ENCODE measurements around the gene RIC1.
"Not testable (repeated sequence)": the region's sequence is repeated elsewhere in the genome, so short reads cannot be mapped to it uniquely, and the experiment has no call there.

Gene RIC1

GRCh38 chr9:5662804-5663203 lies 33.9 kb downstream of the RIC1 start:
- H3K27ac ChIP-seq (ENCODE audit: low read depth, low read length); H3K9me3 ChIP-seq (ENCODE audit: control insufficient read depth in 1 of 2, low read length in 2 of 2); H3K9ac ChIP-seq (ENCODE audit: low read depth in 1 of 2, low read length in 2 of 2); H3K4me3 ChIP-seq (ENCODE audit: low read depth in 1 of 2, low read length in 2 of 2); H3K4me1 ChIP-seq (ENCODE audit: control insufficient read depth in 1 of 2, insufficient read depth in 2 of 2, low read length in 2 of 2); H3K27me3 ChIP-seq (ENCODE audit: control insufficient read depth in 1 of 2, insufficient read depth in 2 of 2, low read length in 2 of 2): not testable (repeated sequence)
- peaks cover 0 to 10% of the 10 kb centered on the region in 2 donors for H3K36me3 ChIP-seq (ENCODE audit: control insufficient read depth in 1 of 2, insufficient read depth in 2 of 2, low read length in 2 of 2)

- H3K27ac ChIP-seq (ENCODE audit: low read depth, low read length), result no peak overlapping the region
- H3K36me3 ChIP-seq (ENCODE audit: control insufficient read depth in 1 of 2, insufficient read depth in 2 of 2, low read length in 2 of 2), result peaks cover 0 to 7% of the 10 kb centered on the region in 2 donors
- H3K4me3 ChIP-seq (ENCODE audit: low read depth in 1 of 2, low read length in 2 of 2), result no peak overlapping the region
- H3K9ac ChIP-seq (ENCODE audit: low read depth in 1 of 2, low read length in 2 of 2), result no peak overlapping the region
- H3K9me3 ChIP-seq (ENCODE audit: control insufficient read depth in 1 of 2, low read length in 2 of 2), result peaks cover 5 to 7% of the 10 kb centered on the region in 2 donors
- no peaks in the 10 kb centered on the region for H3K4me1 ChIP-seq (ENCODE audit: control insufficient read depth in 1 of 2, insufficient read depth in 2 of 2, low read length in 2 of 2)
- no peaks in the 10 kb centered on the region for H3K27me3 ChIP-seq (ENCODE audit: control insufficient read depth in 1 of 2, insufficient read depth in 2 of 2, low read length in 2 of 2)
Measured at GRCh38 chr9:5665059-5665458, 36.2 kb downstream of the RIC1 start.

- Histone ChIP-seq H3K36me3 (ENCODE audit: control insufficient read depth in 1 of 2, insufficient read depth in 2 of 2, low read length in 2 of 2) (peaks cover 0 to 4% of the 10 kb centered on the region in 2 donors), H3K27ac (ENCODE audit: low read depth, low read length) (no peak overlapping the region)
Measured at GRCh38 chr9:5667391-5667790, 38.5 kb downstream of the RIC1 start.

GRCh38 chr9:5670079-5670478 lies 41.2 kb downstream of the RIC1 start:
- H3K9ac ChIP-seq (ENCODE audit: low read depth in 1 of 2, low read length in 2 of 2), result no peak overlapping the region
- H3K9me3 ChIP-seq (ENCODE audit: control insufficient read depth in 1 of 2, low read length in 2 of 2), result peaks cover 5% of the 10 kb centered on the region in 2 donors
- no peak overlapping the region for H3K4me3 ChIP-seq (ENCODE audit: low read depth in 1 of 2, low read length in 2 of 2)
- no peaks in the 10 kb centered on the region for H3K27me3 ChIP-seq (ENCODE audit: control insufficient read depth in 1 of 2, insufficient read depth in 2 of 2, low read length in 2 of 2)
- H3K27ac ChIP-seq (ENCODE audit: low read depth, low read length), result no peak overlapping the region
- peaks cover 0 to 4% of the 10 kb centered on the region in 2 donors for H3K36me3 ChIP-seq (ENCODE audit: control insufficient read depth in 1 of 2, insufficient read depth in 2 of 2, low read length in 2 of 2)
- no peaks in the 10 kb centered on the region for H3K4me1 ChIP-seq (ENCODE audit: control insufficient read depth in 1 of 2, insufficient read depth in 2 of 2, low read length in 2 of 2)

More at GRCh38 chr9:5667391-5667790, 38.5 kb downstream of the RIC1 start:
- H3K9me3 ChIP-seq (ENCODE audit: control insufficient read depth in 1 of 2, low read length in 2 of 2), result peaks cover 7 to 11% of the 10 kb centered on the region in 2 donors
- no peak overlapping the region for H3K4me3 ChIP-seq (ENCODE audit: low read depth in 1 of 2, low read length in 2 of 2)
- no peaks in the 10 kb centered on the region for H3K4me1 ChIP-seq (ENCODE audit: control insufficient read depth in 1 of 2, insufficient read depth in 2 of 2, low read length in 2 of 2)
- no peaks in the 10 kb centered on the region for H3K27me3 ChIP-seq (ENCODE audit: control insufficient read depth in 1 of 2, insufficient read depth in 2 of 2, low read length in 2 of 2)
- H3K9ac ChIP-seq (ENCODE audit: low read depth in 1 of 2, low read length in 2 of 2), result no peak overlapping the region

GRCh38 chr9:5671711-5672353 lies 42.9 kb downstream of the RIC1 start:
- no peaks in the 10 kb centered on the region for H3K27me3 ChIP-seq (ENCODE audit: control insufficient read depth in 1 of 2, insufficient read depth in 2 of 2, low read length in 2 of 2)
- no peaks in the 10 kb centered on the region for H3K4me1 ChIP-seq (ENCODE audit: control insufficient read depth in 1 of 2, insufficient read depth in 2 of 2, low read length in 2 of 2)
- no peak overlapping the region for H3K4me3 ChIP-seq (ENCODE audit: low read depth in 1 of 2, low read length in 2 of 2)
- H3K27ac ChIP-seq (ENCODE audit: low read depth, low read length), result no peak overlapping the region
- H3K36me3 ChIP-seq (ENCODE audit: control insufficient read depth in 1 of 2, insufficient read depth in 2 of 2, low read length in 2 of 2), result no peaks in the 10 kb centered on the region
- H3K9ac ChIP-seq (ENCODE audit: low read depth in 1 of 2, low read length in 2 of 2), result no peak overlapping the region
- H3K9me3 ChIP-seq (ENCODE audit: control insufficient read depth in 1 of 2, low read length in 2 of 2), result peaks cover 5% of the 10 kb centered on the region in 2 donors

- H3K27ac ChIP-seq (ENCODE audit: low read depth, low read length); H3K9me3 ChIP-seq (ENCODE audit: control insufficient read depth in 1 of 2, low read length in 2 of 2); H3K4me3 ChIP-seq (ENCODE audit: low read depth in 1 of 2, low read length in 2 of 2); H3K9ac ChIP-seq (ENCODE audit: low read depth in 1 of 2, low read length in 2 of 2); H3K27me3 ChIP-seq (ENCODE audit: control insufficient read depth in 1 of 2, insufficient read depth in 2 of 2, low read length in 2 of 2); H3K4me1 ChIP-seq (ENCODE audit: control insufficient read depth in 1 of 2, insufficient read depth in 2 of 2, low read length in 2 of 2); H3K36me3 ChIP-seq (ENCODE audit: control insufficient read depth in 1 of 2, insufficient read depth in 2 of 2, low read length in 2 of 2): not testable (repeated sequence)
Measured at GRCh38 chr9:5675046-5675445, 46.1 kb downstream of the RIC1 start.

- not testable (repeated sequence) for H3K27me3 ChIP-seq (ENCODE audit: control insufficient read depth in 1 of 2, insufficient read depth in 2 of 2, low read length in 2 of 2); H3K4me3 ChIP-seq (ENCODE audit: low read depth in 1 of 2, low read length in 2 of 2); H3K36me3 ChIP-seq (ENCODE audit: control insufficient read depth in 1 of 2, insufficient read depth in 2 of 2, low read length in 2 of 2); H3K9me3 ChIP-seq (ENCODE audit: control insufficient read depth in 1 of 2, low read length in 2 of 2); H3K9ac ChIP-seq (ENCODE audit: low read depth in 1 of 2, low read length in 2 of 2); H3K27ac ChIP-seq (ENCODE audit: low read depth, low read length); H3K4me1 ChIP-seq (ENCODE audit: control insufficient read depth in 1 of 2, insufficient read depth in 2 of 2, low read length in 2 of 2)
Measured at GRCh38 chr9:5683591-5683990, 54.7 kb downstream of the RIC1 start.

GRCh38 chr9:5684101-5684500 lies 55.2 kb downstream of the RIC1 start:
- H3K27me3 ChIP-seq (ENCODE audit: control insufficient read depth in 1 of 2, insufficient read depth in 2 of 2, low read length in 2 of 2), result no peaks in the 10 kb centered on the region
- H3K4me1 ChIP-seq (ENCODE audit: control insufficient read depth in 1 of 2, insufficient read depth in 2 of 2, low read length in 2 of 2), result no peaks in the 10 kb centered on the region
- H3K4me3 ChIP-seq (ENCODE audit: low read depth in 1 of 2, low read length in 2 of 2), result no peak overlapping the region
- H3K36me3 ChIP-seq (ENCODE audit: control insufficient read depth in 1 of 2, insufficient read depth in 2 of 2, low read length in 2 of 2), result no peaks in the 10 kb centered on the region
- no peak overlapping the region for H3K27ac ChIP-seq (ENCODE audit: low read depth, low read length)
- no peak overlapping the region for H3K9ac ChIP-seq (ENCODE audit: low read depth in 1 of 2, low read length in 2 of 2)
- H3K9me3 ChIP-seq (ENCODE audit: control insufficient read depth in 1 of 2, low read length in 2 of 2), result peaks cover 0 to 2% of the 10 kb centered on the region in 2 donors

GRCh38 chr9:5688109-5688508 lies 59.2 kb downstream of the RIC1 start:
- H3K9ac ChIP-seq (ENCODE audit: low read depth in 1 of 2, low read length in 2 of 2), result no peak overlapping the region
- H3K9me3 ChIP-seq (ENCODE audit: control insufficient read depth in 1 of 2, low read length in 2 of 2), result peaks cover 0 to 2% of the 10 kb centered on the region in 2 donors
- no peak overlapping the region for H3K4me3 ChIP-seq (ENCODE audit: low read depth in 1 of 2, low read length in 2 of 2)
- H3K36me3 ChIP-seq (ENCODE audit: control insufficient read depth in 1 of 2, insufficient read depth in 2 of 2, low read length in 2 of 2), result no peaks in the 10 kb centered on the region
- no peaks in the 10 kb centered on the region for H3K4me1 ChIP-seq (ENCODE audit: control insufficient read depth in 1 of 2, insufficient read depth in 2 of 2, low read length in 2 of 2)
- H3K27ac ChIP-seq (ENCODE audit: low read depth, low read length), result no peak overlapping the region
- no peaks in the 10 kb centered on the region for H3K27me3 ChIP-seq (ENCODE audit: control insufficient read depth in 1 of 2, insufficient read depth in 2 of 2, low read length in 2 of 2)

GRCh38 chr9:5690278-5690677 lies 61.4 kb downstream of the RIC1 start:
- Histone ChIP-seq H3K4me1 (ENCODE audit: control insufficient read depth in 1 of 2, insufficient read depth in 2 of 2, low read length in 2 of 2) (no peaks in the 10 kb centered on the region), H3K27me3 (ENCODE audit: control insufficient read depth in 1 of 2, insufficient read depth in 2 of 2, low read length in 2 of 2) (no peaks in the 10 kb centered on the region), H3K27ac (ENCODE audit: low read depth, low read length) (no peak overlapping the region), H3K9ac (ENCODE audit: low read depth in 1 of 2, low read length in 2 of 2) (no peak overlapping the region), H3K9me3 (ENCODE audit: control insufficient read depth in 1 of 2, low read length in 2 of 2) (no peaks in the 10 kb centered on the region), H3K36me3 (ENCODE audit: control insufficient read depth in 1 of 2, insufficient read depth in 2 of 2, low read length in 2 of 2) (no peaks in the 10 kb centered on the region), H3K4me3 (ENCODE audit: low read depth in 1 of 2, low read length in 2 of 2) (no peak overlapping the region)

- Histone ChIP-seq H3K27me3 (ENCODE audit: control insufficient read depth in 1 of 2, insufficient read depth in 2 of 2, low read length in 2 of 2) (no peaks in the 10 kb centered on the region), H3K27ac (ENCODE audit: low read depth, low read length) (no peak overlapping the region), H3K9ac (ENCODE audit: low read depth in 1 of 2, low read length in 2 of 2) (no peak overlapping the region), H3K9me3 (ENCODE audit: control insufficient read depth in 1 of 2, low read length in 2 of 2) (no peaks in the 10 kb centered on the region), H3K36me3 (ENCODE audit: control insufficient read depth in 1 of 2, insufficient read depth in 2 of 2, low read length in 2 of 2) (no peaks in the 10 kb centered on the region), H3K4me1 (ENCODE audit: control insufficient read depth in 1 of 2, insufficient read depth in 2 of 2, low read length in 2 of 2) (no peaks in the 10 kb centered on the region), H3K4me3 (ENCODE audit: low read depth in 1 of 2, low read length in 2 of 2) (no peak overlapping the region)
Measured at GRCh38 chr9:5695860-5696259, 67.0 kb downstream of the RIC1 start.

Data from duodenal mucosa (tissue), 2 donors.